K562 (cell line): Measurements from ENCODE around the gene BICD1. TPM values are rescaled to one million over a fixed set of nuclear protein-coding genes. Genes with fewer than 3 reads are reported as not detected.
A peak's percentile ranks its signal among the peaks of the same experiment; 100 is the strongest.

ENCODE experiments used
- ARID3A ChIP-seq: IDR thresholded peaks from 2 replicates; pipeline ENCODE4 v1.6.1; 2012; ENCODE audit warnings: low read depth, low read length, improper control_type of control experiment, borderline replicate concordance
- CBFA2T2 ChIP-seq: fragments of 450-650 bp; conservative IDR thresholded peaks from 2 replicates; pipeline ENCODE4 v1.6.1; 2017; ENCODE audit warnings: mild to moderate bottlenecking
- CHAMP1 ChIP-seq: fragments of 450-650 bp; IDR thresholded peaks from 2 replicates; pipeline ENCODE4 v1.6.1; 2016; ENCODE audit warnings: mild to moderate bottlenecking
- ETS1 ChIP-seq: conservative IDR thresholded peaks from 2 replicates; pipeline ENCODE4 v1.6.1; 2011; ENCODE audit warnings: low read depth, mild to moderate bottlenecking, low read length; ENCODE audit not compliant: control insufficient read depth
- GABPB2 ChIP-seq: fragments of 250-450 bp; sonication (Bioruptor Pico); conservative IDR thresholded peaks from 2 replicates; pipeline ENCODE4 v1.5.1; 2021; ENCODE audit warnings: mild to moderate bottlenecking
- GATAD2B ChIP-seq: fragments of 450-650 bp; IDR thresholded peaks from 2 replicates; pipeline ENCODE4 v1.6.1; 2017; ENCODE audit warnings: mild to moderate bottlenecking, borderline replicate concordance
- HDAC6 ChIP-seq: IDR thresholded peaks from 2 replicates; pipeline ENCODE4 v1.6.1; 2012; ENCODE audit warnings: low read depth, mild to moderate bottlenecking, control low read depth, inconsistent platforms, low read length, moderate library complexity
- HEY1 ChIP-seq: fragments of 250-450 bp; sonication (Bioruptor Pico); IDR thresholded peaks from 2 replicates; pipeline ENCODE4 v1.5.0; 2020; ENCODE audit warnings: mild to moderate bottlenecking, moderate library complexity, borderline replicate concordance
- MAFF ChIP-seq: IDR thresholded peaks from 2 replicates; pipeline ENCODE4 v1.6.1; 2012; ENCODE audit warnings: low read length, improper control_type of control experiment
- TEAD2 ChIP-seq: fragments of 450-650 bp; IDR thresholded peaks from 2 replicates; pipeline ENCODE4 v1.6.1; 2016; ENCODE audit warnings: missing genetic modification characterization, control low read depth, missing compliant biosample characterization
- TRIM28 ChIP-seq: fragments of 450-650 bp; IDR thresholded peaks from 2 replicates; pipeline ENCODE4 v1.6.1; 2017
- ZNF316 ChIP-seq: fragments of 450-650 bp; IDR thresholded peaks from 2 replicates; pipeline ENCODE4 v1.6.1; 2016
- ZNF717 ChIP-seq: fragments of 250-450 bp; sonication (Bioruptor Pico); IDR thresholded peaks from 2 replicates; pipeline ENCODE4 v1.5.0; 2021
- ZSCAN32 ChIP-seq: fragments of 450-650 bp; formaldehyde crosslinking; IDR thresholded peaks from 2 replicates; pipeline ENCODE4 v1.4.0; 2020; ENCODE audit warnings: mild to moderate bottlenecking, moderate library complexity
- polyA plus RNA-seq, 8 experiments: library from polyadenylated mRNA; depleted of rRNA in 4 of 8; stranded (reverse) in 5 of 8; unstranded in 3 of 8; fragments of >200 nt; fragmentation: Nextera tagmentation in 2 of 8; fragmentation: Illumina TruSeq in 1 of 8; extraction: Ambion mirVana in 2 of 8; extraction: Trizol in 1 of 8; gene quantifications; 2 replicates each; pipeline versions ENCODE4 v1.2.1 to v1.2.3, GENCODE V29; 2011 to 2014; ENCODE audit warnings: inconsistent platforms in 1 of 8, missing spikeins in 1 of 8
- total RNA-seq, 7 experiments: library from RNA; depleted of rRNA in 6 of 7; stranded (reverse); fragments of >200 nt in 6 of 7; fragmentation: Illumina TruSeq in 2 of 7; extraction: Trizol in 2 of 7; gene quantifications; 2 replicates each; pipeline versions ENCODE4 v1.2.1 to v1.2.3, GENCODE V29; 2011 to 2021; ENCODE audit warnings: low replicate concordance in 1 of 7
- TF ChIP-seq, protein P1 (sequence below), 3 experiments: fragments of 200-800 bp in 1 of 3; fragments of 250-450 bp in 1 of 3; fragments of 450-650 bp in 1 of 3; sonication (Bioruptor Pico) in 1 of 3; sonication (Bioruptor generic) in 1 of 3; formaldehyde crosslinking in 1 of 3; IDR thresholded peaks; 2 replicates each; pipeline versions ENCODE4 v1.6.1 to v1.8.0; 2016 to 2022; ENCODE audit warnings: mild to moderate bottlenecking in 2 of 3, missing genetic modification characterization in 2 of 3, missing compliant biosample characterization in 1 of 3, moderate library complexity in 1 of 3

Gene BICD1
- total and polyA plus RNA-seq, 9 of the 15 experiments (the other 6 are each of a cell fraction or from before 2014, with no cell fraction given), result 3.5 to 21.1 (median 12.5) TPM

- TF ChIP-seq, protein P1, sequence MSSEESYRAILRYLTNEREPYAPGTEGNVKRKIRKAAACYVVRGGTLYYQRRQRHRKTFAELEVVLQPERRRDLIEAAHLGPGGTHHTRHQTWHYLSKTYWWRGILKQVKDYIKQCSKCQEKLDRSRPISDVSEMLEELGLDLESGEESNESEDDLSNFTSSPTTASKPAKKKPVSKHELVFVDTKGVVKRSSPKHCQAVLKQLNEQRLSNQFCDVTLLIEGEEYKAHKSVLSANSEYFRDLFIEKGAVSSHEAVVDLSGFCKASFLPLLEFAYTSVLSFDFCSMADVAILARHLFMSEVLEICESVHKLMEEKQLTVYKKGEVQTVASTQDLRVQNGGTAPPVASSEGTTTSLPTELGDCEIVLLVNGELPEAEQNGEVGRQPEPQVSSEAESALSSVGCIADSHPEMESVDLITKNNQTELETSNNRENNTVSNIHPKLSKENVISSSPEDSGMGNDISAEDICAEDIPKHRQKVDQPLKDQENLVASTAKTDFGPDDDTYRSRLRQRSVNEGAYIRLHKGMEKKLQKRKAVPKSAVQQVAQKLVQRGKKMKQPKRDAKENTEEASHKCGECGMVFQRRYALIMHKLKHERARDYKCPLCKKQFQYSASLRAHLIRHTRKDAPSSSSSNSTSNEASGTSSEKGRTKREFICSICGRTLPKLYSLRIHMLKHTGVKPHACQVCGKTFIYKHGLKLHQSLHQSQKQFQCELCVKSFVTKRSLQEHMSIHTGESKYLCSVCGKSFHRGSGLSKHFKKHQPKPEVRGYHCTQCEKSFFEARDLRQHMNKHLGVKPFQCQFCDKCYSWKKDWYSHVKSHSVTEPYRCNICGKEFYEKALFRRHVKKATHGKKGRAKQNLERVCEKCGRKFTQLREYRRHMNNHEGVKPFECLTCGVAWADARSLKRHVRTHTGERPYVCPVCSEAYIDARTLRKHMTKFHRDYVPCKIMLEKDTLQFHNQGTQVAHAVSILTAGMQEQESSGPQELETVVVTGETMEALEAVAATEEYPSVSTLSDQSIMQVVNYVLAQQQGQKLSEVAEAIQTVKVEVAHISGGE (CRISPR knock-in tag; IDR thresholded peaks at IDR 0.05), result no peak
- TF ChIP-seq MAFF (peak; percentile 86), GATAD2B (no peak), TEAD2 (tag) (no peak), CBFA2T2 (no peak), ZNF316 (peak; percentile 78), ARID3A (0 out of 2 replicates have a peak, but pooled peaks have one; percentile 33), ETS1 (no peak), TRIM28 (no peak), HEY1 (CRISPR knock-in tag) (no peak), HDAC6 (no peak), ZNF717 (CRISPR knock-in tag) (no peak), ZSCAN32 (CRISPR knock-in tag) (no peak), GABPB2 (CRISPR knock-in tag) (no peak), CHAMP1 (no peak)
Observed at GRCh38 chr12:32290411-32290810, 183.8 kb downstream of the BICD1 start (continued).
